Neutrophil (primary cell): ENCODE measurements around the gene CDKAL1.

Experiments
- H3K27ac ChIP-seq: fragments of 200-600 bp; sonication (generic); 2 replicates; pipeline ENCODE4 v1.5.1; 2016; ENCODE audit warnings: mild to moderate bottlenecking, moderate library complexity
- H3K27me3 ChIP-seq: fragments of 200-600 bp; sonication (generic); 2 replicates; pipeline ENCODE4 v1.6.0; 2016; ENCODE audit warnings: mild to moderate bottlenecking
- H3K36me3 ChIP-seq: fragments of 200-600 bp; sonication (generic); 2 replicates; pipeline ENCODE4 v1.5.1; 2017
- H3K4me1 ChIP-seq, 2 experiments: fragments of 200-600 bp in 1 of 2; sonication (generic) in 1 of 2; 1 replicate in 1 of 2; 2 replicates in 1 of 2; pipeline versions ENCODE4 v1.5.1 to v1.6.1; 2013 to 2016; ENCODE audit warnings: low read depth in 1 of 2, low read length in 1 of 2, mild to moderate bottlenecking in 1 of 2, moderate library complexity in 1 of 2; ENCODE audit not compliant: control insufficient read depth in 1 of 2, insufficient read depth in 1 of 2
- H3K4me3 ChIP-seq, 2 experiments: fragments of 200-600 bp in 1 of 2; sonication (generic) in 1 of 2; 1 replicate in 1 of 2; 2 replicates in 1 of 2; pipeline ENCODE4 v1.5.1; 2013 to 2016; ENCODE audit warnings: low read depth in 1 of 2, low read length in 1 of 2, mild to moderate bottlenecking in 1 of 2, moderate library complexity in 1 of 2
- H3K9me3 ChIP-seq: fragments of 200-600 bp; sonication (generic); 2 replicates; pipeline ENCODE4 v1.5.1; 2016
- CTCF ChIP-seq: fragments of 200-600 bp; sonication (generic); IDR thresholded peaks from 2 replicates; pipeline ENCODE4 v1.5.1; 2016; ENCODE audit warnings: antibody characterized with exemption

Gene CDKAL1

DNA sequence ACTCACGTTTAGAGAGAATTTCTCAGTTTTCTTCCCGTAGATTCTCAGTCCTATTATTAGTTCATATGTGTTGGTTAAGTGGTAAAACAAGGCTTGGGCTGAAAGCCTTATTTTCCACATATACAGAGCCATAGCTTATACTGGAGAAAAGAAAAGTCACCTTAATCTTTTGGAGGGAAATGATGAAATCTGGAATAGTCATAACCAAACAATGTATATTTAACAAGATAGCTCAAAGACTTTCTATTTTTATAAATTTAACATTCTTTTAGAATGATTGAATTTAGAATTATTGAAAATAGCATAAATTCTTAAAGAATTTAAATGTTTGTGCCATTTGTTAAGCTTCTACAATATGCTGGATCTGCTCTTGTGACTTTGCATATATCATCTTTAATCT is 85.8 kb downstream of the CDKAL1 start:
- Histone ChIP-seq H3K4me3 (no peak overlapping the region), H3K9me3 (no peaks in the 10 kb centered on the region), H3K27me3 (no peaks in the 10 kb centered on the region), H3K36me3 (no peaks in the 10 kb centered on the region), H3K27ac (no peak overlapping the region), H3K4me1 (no peaks in the 10 kb centered on the region)
- TF ChIP-seq CTCF = no peak

- no peak overlapping the region for H3K27ac ChIP-seq
- no peak overlapping the region for H3K4me3 ChIP-seq
- no peak for TF ChIP-seq CTCF
- H3K4me1 ChIP-seq = no peaks in the 10 kb centered on the region
- H3K27me3 ChIP-seq = no peaks in the 10 kb centered on the region
- no peaks in the 10 kb centered on the region for H3K36me3 ChIP-seq
- no peaks in the 10 kb centered on the region for H3K9me3 ChIP-seq
Observed at GRCh38 chr6:20623761-20624160, 89.5 kb downstream of the CDKAL1 start.

- H3K9me3 ChIP-seq = no peaks in the 10 kb centered on the region
- H3K27ac ChIP-seq = no peak overlapping the region
- H3K27me3 ChIP-seq = no peaks in the 10 kb centered on the region
- TF ChIP-seq CTCF = no peak
- no peaks in the 10 kb centered on the region for H3K4me1 ChIP-seq
- no peaks in the 10 kb centered on the region for H3K36me3 ChIP-seq
- no peak overlapping the region for H3K4me3 ChIP-seq
Observed at GRCh38 chr6:20626165-20626564, 91.9 kb downstream of the CDKAL1 start.

GRCh38 chr6:20629509-20629908 is 95.3 kb downstream of the CDKAL1 start:
- no peaks in the 10 kb centered on the region for H3K4me1 ChIP-seq
- H3K4me3 ChIP-seq = no peak overlapping the region
- H3K27ac ChIP-seq = no peak overlapping the region
- H3K36me3 ChIP-seq = no peaks in the 10 kb centered on the region
- H3K9me3 ChIP-seq = no peaks in the 10 kb centered on the region
- H3K27me3 ChIP-seq = no peaks in the 10 kb centered on the region
- no peak for TF ChIP-seq CTCF

- no peak overlapping the region for H3K4me3 ChIP-seq
- H3K36me3 ChIP-seq = no peaks in the 10 kb centered on the region
- no peak overlapping the region for H3K27ac ChIP-seq
- no peak for TF ChIP-seq CTCF
- no peaks in the 10 kb centered on the region for H3K4me1 ChIP-seq
- H3K27me3 ChIP-seq = no peaks in the 10 kb centered on the region
- no peaks in the 10 kb centered on the region for H3K9me3 ChIP-seq
Observed at GRCh38 chr6:20630136-20630535, 95.9 kb downstream of the CDKAL1 start.
